Activated T-cell treated with anti-CD3 and anti-CD28 coated beads, Interleukin-2, amount 50 U/mL, for 24 hours (primary cell): ENCODE data around the gene JAKMIP2.

Source experiments
- DNase-seq: peaks from one replicate; pipeline ENCODE4 v3.0.0-alpha.2; 2020
- H3K27ac Mint-ChIP-seq: 2 replicates; pipeline ENCODE4 v1.8.0; 2020; ENCODE audit warnings: mild to moderate bottlenecking, mixed read lengths
- H3K27me3 Mint-ChIP-seq: 2 replicates; pipeline ENCODE4 v1.8.0; 2020; ENCODE audit warnings: mixed read lengths
- H3K36me3 Mint-ChIP-seq: 2 replicates; pipeline ENCODE4 v1.8.0; 2020; ENCODE audit warnings: low read depth, mixed read lengths
- H3K4me1 Mint-ChIP-seq: 2 replicates; pipeline ENCODE4 v1.8.0; 2020; ENCODE audit warnings: low read depth, mixed read lengths
- H3K4me3 Mint-ChIP-seq: 2 replicates; pipeline ENCODE4 v1.8.0; 2020; ENCODE audit warnings: mild to moderate bottlenecking, moderate library complexity, mixed read lengths
- H3K9me3 Mint-ChIP-seq: 2 replicates; pipeline ENCODE4 v1.8.0; 2020; ENCODE audit warnings: mixed read lengths

JAKMIP2 gene

DNA sequence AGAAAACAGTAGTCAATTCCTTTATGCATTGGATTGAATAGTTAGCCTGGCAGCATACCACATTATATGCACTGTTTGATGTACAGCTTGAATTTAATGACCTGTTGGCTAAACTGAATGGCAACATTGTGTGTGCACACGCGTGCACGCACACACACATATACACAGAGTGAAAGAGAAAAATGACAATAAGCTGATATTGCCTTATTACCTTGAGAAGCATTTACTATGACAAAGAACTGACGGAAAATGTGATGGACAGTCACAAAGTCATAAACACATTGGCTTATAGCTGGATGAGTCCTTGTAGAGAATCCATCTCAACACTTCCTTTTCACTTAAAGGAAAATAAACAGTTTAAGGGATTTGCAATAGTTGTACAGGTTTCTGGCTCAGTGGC is 15.5 kb downstream of the JAKMIP2 start:
- H3K4me3 Mint-ChIP-seq: no peak overlapping the region

GRCh38 chr5:147763791-147764525 is 18.6 kb downstream of the JAKMIP2 start:
- no peaks in the 10 kb centered on the region for H3K36me3 Mint-ChIP-seq
- no peak overlapping the region for H3K4me3 Mint-ChIP-seq
- H3K4me1 Mint-ChIP-seq: no peaks in the 10 kb centered on the region
- no peak for DNase-seq
- H3K27ac Mint-ChIP-seq: no peak overlapping the region
- H3K27me3 Mint-ChIP-seq: no peaks in the 10 kb centered on the region
- peaks cover 2% of the 10 kb centered on the region for H3K9me3 Mint-ChIP-seq

More for the DNA sequence above, 15.5 kb downstream of the JAKMIP2 start:
- Mint-ChIP-seq H3K36me3 (no peaks in the 10 kb centered on the region), H3K9me3 (peaks cover 2% of the 10 kb centered on the region), H3K27me3 (no peaks in the 10 kb centered on the region), H3K4me1 (no peaks in the 10 kb centered on the region), H3K27ac (no peak overlapping the region)
- no peak for DNase-seq

- Mint-ChIP-seq H3K27ac (no peak overlapping the region), H3K4me3 (no peak overlapping the region), H3K27me3 (no peaks in the 10 kb centered on the region), H3K36me3 (no peaks in the 10 kb centered on the region), H3K4me1 (no peaks in the 10 kb centered on the region), H3K9me3 (peaks cover 2% of the 10 kb centered on the region)
- DNase-seq: no peak
These were observed 22.2 kb downstream of the JAKMIP2 start for GRCh38 chr5:147760086-147760875.

- no peak for DNase-seq
- H3K27ac Mint-ChIP-seq: no peak overlapping the region
- no peaks in the 10 kb centered on the region for H3K27me3 Mint-ChIP-seq
- H3K36me3 Mint-ChIP-seq: no peaks in the 10 kb centered on the region
- no peak overlapping the region for H3K4me3 Mint-ChIP-seq
- peaks cover 2% of the 10 kb centered on the region for H3K9me3 Mint-ChIP-seq
- peaks cover 3% of the 10 kb centered on the region for H3K4me1 Mint-ChIP-seq
These were observed 23.1 kb downstream of the JAKMIP2 start for GRCh38 chr5:147759441-147759840.

GRCh38 chr5:147756566-147756965 is 26.0 kb downstream of the JAKMIP2 start:
- no peaks in the 10 kb centered on the region for H3K36me3 Mint-ChIP-seq
- no peak overlapping the region for H3K27ac Mint-ChIP-seq
- no peak overlapping the region for H3K4me3 Mint-ChIP-seq
- no peaks in the 10 kb centered on the region for H3K9me3 Mint-ChIP-seq
- H3K4me1 Mint-ChIP-seq: peaks cover 6% of the 10 kb centered on the region
- no peaks in the 10 kb centered on the region for H3K27me3 Mint-ChIP-seq
- DNase-seq: no peak

- H3K4me1 Mint-ChIP-seq: peaks cover 6% of the 10 kb centered on the region
- no peak overlapping the region for H3K4me3 Mint-ChIP-seq
- no peaks in the 10 kb centered on the region for H3K9me3 Mint-ChIP-seq
- no peak overlapping the region for H3K27ac Mint-ChIP-seq
- no peaks in the 10 kb centered on the region for H3K27me3 Mint-ChIP-seq
- DNase-seq: no peak
- no peaks in the 10 kb centered on the region for H3K36me3 Mint-ChIP-seq
These were observed 28.0 kb downstream of the JAKMIP2 start for GRCh38 chr5:147754372-147755122.

DNA sequence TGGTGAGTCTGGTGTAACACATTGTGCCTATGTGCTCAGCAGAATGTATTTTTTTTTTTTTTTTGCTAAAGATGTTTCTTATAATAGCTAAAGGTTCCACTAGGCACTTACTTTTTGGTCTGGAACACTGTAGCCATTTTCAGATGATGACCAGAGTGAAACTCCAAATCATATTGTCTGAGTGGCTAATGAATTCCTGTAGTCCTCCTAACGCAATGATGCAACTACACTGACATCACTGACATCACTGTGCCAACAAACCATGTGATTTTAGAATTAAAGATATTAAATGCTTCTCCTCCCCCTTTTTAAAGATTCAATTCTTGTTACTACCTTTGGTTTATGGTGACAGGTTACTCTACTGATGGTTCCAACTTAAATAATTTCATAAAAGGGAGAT is 28.8 kb downstream of the JAKMIP2 start:
- H3K36me3 Mint-ChIP-seq: no peaks in the 10 kb centered on the region
- H3K4me3 Mint-ChIP-seq: no peak overlapping the region

GRCh38 chr5:147752666-147753290 is 29.8 kb downstream of the JAKMIP2 start:
- no peak for DNase-seq
- Mint-ChIP-seq H3K9me3 (no peaks in the 10 kb centered on the region), H3K36me3 (no peaks in the 10 kb centered on the region), H3K4me3 (no peak overlapping the region), H3K4me1 (peaks cover 6% of the 10 kb centered on the region), H3K27ac (no peak overlapping the region), H3K27me3 (no peaks in the 10 kb centered on the region)

More for the DNA sequence above, 28.8 kb downstream of the JAKMIP2 start:
- H3K9me3 Mint-ChIP-seq: no peaks in the 10 kb centered on the region
- H3K4me1 Mint-ChIP-seq: peaks cover 6% of the 10 kb centered on the region
- DNase-seq: no peak
- no peaks in the 10 kb centered on the region for H3K27me3 Mint-ChIP-seq
- no peak overlapping the region for H3K27ac Mint-ChIP-seq

DNA sequence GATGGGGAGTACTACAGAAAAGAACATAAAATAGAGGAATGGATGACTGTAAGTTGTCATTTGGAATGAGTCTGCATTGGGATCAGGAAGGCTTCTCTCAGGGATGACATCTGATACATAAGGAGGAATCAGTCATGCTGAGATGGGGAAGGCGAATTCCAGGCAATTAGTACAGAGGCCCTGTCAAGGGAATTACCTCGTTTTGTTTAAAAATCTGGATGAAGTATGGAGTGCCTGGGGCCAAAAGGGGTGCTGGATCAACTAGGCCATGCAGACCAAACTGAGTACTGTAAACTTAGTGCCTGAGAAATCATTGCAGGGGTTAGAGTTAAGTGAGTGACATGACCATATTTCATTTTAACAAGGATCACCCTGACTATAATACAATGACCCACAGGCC is 30.5 kb downstream of the JAKMIP2 start:
- H3K4me1 Mint-ChIP-seq: peaks cover 6% of the 10 kb centered on the region
- H3K27me3 Mint-ChIP-seq: no peaks in the 10 kb centered on the region
- DNase-seq: no peak
- no peaks in the 10 kb centered on the region for H3K9me3 Mint-ChIP-seq
- H3K36me3 Mint-ChIP-seq: no peaks in the 10 kb centered on the region
- no peak overlapping the region for H3K27ac Mint-ChIP-seq
- no peak overlapping the region for H3K4me3 Mint-ChIP-seq

DNA sequence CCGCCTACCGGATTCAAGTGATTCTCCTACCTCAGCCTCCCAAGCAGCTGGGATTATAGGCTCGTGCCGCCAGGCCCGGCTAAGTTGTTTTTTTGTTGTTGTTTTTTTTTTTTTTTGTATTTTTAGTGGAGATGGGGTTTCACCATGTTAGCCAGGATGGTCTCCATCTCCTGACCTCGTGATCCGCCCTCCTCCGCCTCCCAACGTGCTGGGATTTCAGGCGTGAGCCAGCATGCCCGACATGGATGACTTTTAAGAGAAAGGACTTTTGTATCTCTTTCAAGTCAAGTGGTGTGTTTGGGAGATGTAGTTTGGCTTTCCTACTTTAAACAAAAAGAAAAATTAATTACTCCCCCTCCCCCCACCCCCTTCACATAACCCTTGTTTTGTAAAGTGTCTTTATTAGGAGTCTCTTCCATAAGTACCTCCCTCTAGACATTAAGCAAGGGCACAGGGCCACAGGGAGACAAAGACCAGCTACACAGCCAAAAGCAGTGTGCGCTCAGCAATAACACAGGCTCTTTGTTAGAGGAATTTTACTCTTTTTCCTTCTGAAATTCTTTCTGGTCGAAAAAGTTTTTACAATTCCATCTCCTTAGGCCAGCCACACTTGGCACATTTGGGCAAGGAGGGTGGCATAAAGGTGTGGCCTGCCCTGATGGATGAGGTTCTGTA is 31.2 kb downstream of the JAKMIP2 start:
- DNase-seq: no peak
- Mint-ChIP-seq H3K36me3 (no peaks in the 10 kb centered on the region), H3K9me3 (no peaks in the 10 kb centered on the region), H3K4me1 (peaks cover 6% of the 10 kb centered on the region), H3K27me3 (no peaks in the 10 kb centered on the region), H3K27ac (no peak overlapping the region), H3K4me3 (no peak overlapping the region)

DNA sequence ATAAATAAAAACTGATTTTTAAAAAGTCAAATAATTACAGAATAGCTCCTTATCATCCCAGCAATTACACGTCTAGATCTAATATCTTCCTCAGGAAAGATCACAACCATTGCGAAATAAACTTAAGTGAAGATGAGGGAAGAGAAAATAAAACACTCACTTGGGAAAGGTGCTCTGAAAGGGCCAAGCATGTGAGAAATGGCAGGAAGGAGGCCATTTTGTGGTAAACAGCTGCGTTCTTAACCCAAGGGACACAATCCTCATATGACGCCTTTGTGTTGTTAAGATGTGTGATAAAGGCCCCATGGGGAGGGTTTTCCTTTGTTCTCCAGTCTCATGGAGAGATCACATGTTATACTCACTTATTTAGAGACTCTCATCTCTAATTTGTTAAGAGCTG is 32.5 kb downstream of the JAKMIP2 start:
- Mint-ChIP-seq H3K9me3 (no peaks in the 10 kb centered on the region), H3K36me3 (no peaks in the 10 kb centered on the region), H3K4me1 (peaks cover 6% of the 10 kb centered on the region), H3K27ac (no peak overlapping the region), H3K27me3 (no peaks in the 10 kb centered on the region), H3K4me3 (no peak overlapping the region)
- no peak for DNase-seq

GRCh38 chr5:147748590-147748989 is 33.9 kb downstream of the JAKMIP2 start:
- Mint-ChIP-seq H3K36me3 (no peaks in the 10 kb centered on the region), H3K27me3 (no peaks in the 10 kb centered on the region), H3K4me1 (no peaks in the 10 kb centered on the region)

DNA sequence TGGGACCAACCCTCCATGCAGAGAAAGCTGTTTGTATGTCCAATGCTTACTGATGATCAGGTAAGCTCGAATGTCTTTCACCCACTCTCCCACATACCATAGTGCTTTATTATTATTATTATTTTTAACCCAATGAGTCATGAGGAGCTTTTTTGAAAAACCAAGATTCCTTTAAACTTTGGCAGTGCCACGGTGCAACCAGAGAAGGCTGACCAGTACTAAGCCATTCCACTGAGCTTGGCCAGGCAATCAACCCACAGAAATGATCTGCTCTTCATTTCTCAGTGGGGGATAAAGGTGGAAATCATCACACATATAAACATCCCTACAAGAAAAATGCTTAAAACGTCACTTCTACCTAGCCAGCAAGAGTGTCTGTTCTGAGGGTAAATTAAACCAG is 35.5 kb downstream of the JAKMIP2 start:
- Mint-ChIP-seq H3K4me1 (no peaks in the 10 kb centered on the region), H3K9me3 (no peaks in the 10 kb centered on the region), H3K36me3 (no peaks in the 10 kb centered on the region), H3K27ac (no peak overlapping the region), H3K4me3 (no peak overlapping the region), H3K27me3 (no peaks in the 10 kb centered on the region)
- DNase-seq: no peak

More at GRCh38 chr5:147748590-147748989, 33.9 kb downstream of the JAKMIP2 start:
- DNase-seq: no peak
- Mint-ChIP-seq H3K27ac (no peak overlapping the region), H3K9me3 (no peaks in the 10 kb centered on the region), H3K4me3 (no peak overlapping the region)
